ENCODE measurements around the gene ESR1.

Gene ESR1

GRCh38 chr6:152147269-152147668 lies 339.8 kb downstream of the ESR1 start:
- no peak for DNase-seq

GRCh38 chr6:152148412-152148811 lies 340.9 kb downstream of the ESR1 start:
- no peak for DNase-seq

GRCh38 chr6:152150196-152150595 lies 342.7 kb downstream of the ESR1 start:
- DNase-seq: no peak

- DNase-seq: no peak
Observed at GRCh38 chr6:152151920-152152319, 344.4 kb downstream of the ESR1 start.

GRCh38 chr6:152154559-152155356 lies 347.3 kb downstream of the ESR1 start:
- no peak for DNase-seq

GRCh38 chr6:152155792-152156191 lies 348.3 kb downstream of the ESR1 start:
- DNase-seq: no peak

GRCh38 chr6:152160346-152160745 lies 352.9 kb downstream of the ESR1 start:
- DNase-seq: no peak

GRCh38 chr6:152161501-152161900 lies 354.0 kb downstream of the ESR1 start:
- DNase-seq: no peak

- DNase-seq: no peak
Observed at GRCh38 chr6:152164957-152165356, 357.5 kb downstream of the ESR1 start.

GRCh38 chr6:152166497-152166896 lies 359.0 kb downstream of the ESR1 start:
- DNase-seq: no peak

GRCh38 chr6:152166897-152167296 lies 359.4 kb downstream of the ESR1 start:
- no peak for DNase-seq

GRCh38 chr6:152167641-152168603 lies 360.4 kb downstream of the ESR1 start:
- no peak for DNase-seq

- no peak for DNase-seq
Observed at GRCh38 chr6:152170313-152170701, 362.8 kb downstream of the ESR1 start.

- peak; percentile 66 for DNase-seq
Observed at GRCh38 chr6:152170702-152171667, 363.5 kb downstream of the ESR1 start.

- no peak for DNase-seq
Observed at GRCh38 chr6:152173321-152173720, 365.8 kb downstream of the ESR1 start.

GRCh38 chr6:152173957-152174356 lies 366.5 kb downstream of the ESR1 start:
- no peak for DNase-seq

GRCh38 chr6:152176268-152176667 lies 368.8 kb downstream of the ESR1 start:
- DNase-seq: no peak

Measured in activated naive CD4-positive, alpha-beta T cell treated with anti-CD3 and anti-CD28 coated beads, Interleukin-2, amount 50 U/mL, for 16 hours (primary cell).